EH (cell line): Measurements from ENCODE around the gene C10orf120.

Experiments used
- DNase-seq: peaks from one replicate; pipeline ENCODE4 v3.0.0-alpha.2; 2015; ENCODE audit warnings: low read depth

The C10orf120 gene

GRCh38 chr10:122660696-122661095 lies 39.0 kb downstream of the C10orf120 start:
- DNase-seq: no peak

- no peak for DNase-seq
Observed at GRCh38 chr10:122659651-122660050, 40.0 kb downstream of the C10orf120 start.

GRCh38 chr10:122659126-122659525 lies 40.5 kb downstream of the C10orf120 start:
- DNase-seq: no peak

- DNase-seq: no peak
Observed at GRCh38 chr10:122658356-122659049, 41.1 kb downstream of the C10orf120 start.

DNA sequence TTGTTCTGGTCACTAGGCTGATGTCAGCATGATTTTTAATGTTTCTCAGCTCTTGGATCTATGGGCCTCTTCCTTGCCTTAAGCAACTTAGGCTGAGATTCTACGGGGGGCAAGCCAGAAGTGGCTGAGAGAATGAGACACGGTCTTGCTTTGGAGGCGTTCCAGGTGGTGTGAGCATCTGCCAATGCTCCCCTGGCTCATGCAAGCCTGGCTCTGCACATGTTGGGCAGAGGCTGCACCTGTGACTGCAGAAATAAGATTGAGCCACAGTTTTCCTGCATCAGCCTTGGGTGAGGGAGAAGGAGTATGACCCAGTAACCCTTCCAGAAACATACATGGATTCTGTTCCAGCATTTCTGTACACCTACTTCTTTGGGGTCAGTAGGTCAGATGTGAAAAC lies 41.9 kb downstream of the C10orf120 start:
- no peak for DNase-seq

GRCh38 chr10:122657255-122657654 lies 42.4 kb downstream of the C10orf120 start:
- DNase-seq: no peak

DNA sequence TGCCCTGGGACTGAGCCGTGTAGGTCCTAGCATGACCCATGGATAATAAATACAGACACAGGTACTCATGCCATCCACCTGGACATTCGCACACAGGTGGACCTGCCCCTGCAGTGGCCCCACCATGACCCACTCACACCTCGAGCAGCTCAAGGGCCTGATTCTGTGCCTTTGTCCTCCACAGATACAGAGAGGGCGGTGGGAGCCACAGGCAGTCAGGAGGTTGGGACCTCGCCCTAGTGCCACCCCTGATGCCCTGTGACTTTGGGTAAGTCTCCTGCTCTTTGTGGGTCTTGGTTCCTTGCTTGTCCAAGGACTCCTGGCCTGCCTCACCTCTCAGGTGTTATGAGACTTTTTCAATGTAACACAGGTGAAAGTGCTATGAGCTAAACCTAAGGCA lies 42.9 kb downstream of the C10orf120 start:
- DNase-seq: no peak

- DNase-seq: no peak
Observed at GRCh38 chr10:122656308-122656705, 43.3 kb downstream of the C10orf120 start.

- no peak for DNase-seq
Observed at GRCh38 chr10:122655524-122656307, 43.9 kb downstream of the C10orf120 start.

GRCh38 chr10:122650331-122650730 lies 49.3 kb downstream of the C10orf120 start:
- peak; percentile 0 for DNase-seq

DNA sequence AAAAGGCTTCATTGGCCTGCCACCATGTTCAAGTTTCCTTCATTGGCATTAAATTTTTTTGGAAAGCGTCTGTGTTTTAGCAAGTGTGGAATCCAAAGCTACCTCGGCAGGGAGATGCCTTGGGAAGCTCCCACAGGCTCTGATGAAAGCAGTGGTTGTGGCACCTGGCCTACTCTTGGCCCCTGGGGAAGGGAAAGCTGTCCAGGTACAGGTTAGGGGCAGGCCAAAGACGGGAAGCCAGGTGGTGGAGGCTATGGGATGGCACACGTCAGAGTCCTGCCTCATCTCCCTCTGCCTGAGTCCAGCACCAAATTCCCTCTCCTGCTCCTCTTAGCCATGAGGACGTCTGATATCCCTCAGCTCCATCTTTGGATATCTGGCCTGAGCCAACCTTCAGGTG lies 49.7 kb downstream of the C10orf120 start:
- no peak for DNase-seq

GRCh38 chr10:122648599-122649428 lies 50.8 kb downstream of the C10orf120 start:
- peak; percentile 28 for DNase-seq
